GM12878 (cell line): ENCODE data around the gene SMARCD1. TPM values are rescaled to one million over a fixed set of nuclear protein-coding genes. Genes with fewer than 3 reads are reported as not detected.

Source experiments
- CBX3 ChIP-seq: fragments of 200-600 bp; sonication (generic); IDR thresholded peaks from 2 replicates; pipeline ENCODE4 v1.6.1; 2016; ENCODE audit warnings: low read depth, borderline replicate concordance
- CBX5 ChIP-seq: sonication (generic); IDR thresholded peaks from 2 replicates; pipeline ENCODE4 v1.6.1; 2016; ENCODE audit warnings: low read depth, moderate library complexity, mild to moderate bottlenecking, inconsistent platforms
- CHD1 ChIP-seq: IDR thresholded peaks from 2 replicates; pipeline ENCODE4 v1.6.1; 2012; ENCODE audit warnings: low read depth, low read length, improper control_type of control experiment
- CHD2 ChIP-seq: IDR thresholded peaks from 2 replicates; pipeline ENCODE4 v1.6.1; 2011; ENCODE audit warnings: low read depth, low read length, improper control_type of control experiment, borderline replicate concordance
- FOS ChIP-seq: IDR thresholded peaks from 3 replicates; pipeline ENCODE4 v1.6.1; 2011; ENCODE audit warnings: borderline replicate concordance; ENCODE audit not compliant: insufficient read length; ENCODE audit errors: extremely low read depth
- KDM1A ChIP-seq: fragments of 200-600 bp; sonication (generic); IDR thresholded peaks from 2 replicates; pipeline ENCODE4 v1.6.1; 2016; ENCODE audit warnings: borderline replicate concordance
- MYB ChIP-seq: fragments of 150-350 bp; IDR thresholded peaks from 2 replicates; pipeline ENCODE4 v1.6.1; 2014; ENCODE audit warnings: mild to moderate bottlenecking, low read depth, low read length, borderline replicate concordance
- NFYB ChIP-seq: IDR thresholded peaks from 2 replicates; pipeline ENCODE4 v1.6.1; 2011; ENCODE audit warnings: low read depth, mild to moderate bottlenecking, low read length, improper control_type of control experiment, moderate library complexity; ENCODE audit not compliant: insufficient read depth
- NR2C1 ChIP-seq: fragments of 450-650 bp; IDR thresholded peaks from 2 replicates; pipeline ENCODE4 v1.6.1; 2017; ENCODE audit warnings: antibody characterized with exemption, mild to moderate bottlenecking, moderate library complexity
- NR2F1 ChIP-seq: fragments of 450-650 bp; conservative IDR thresholded peaks from 2 replicates; pipeline ENCODE4 v1.6.1; 2017; ENCODE audit warnings: mild to moderate bottlenecking
- PAX5 ChIP-seq: IDR thresholded peaks from 2 replicates; pipeline ENCODE4 v1.6.1; 2011; ENCODE audit warnings: low read depth, low read length, borderline replicate concordance
- PAX8 ChIP-seq: fragments of 450-650 bp; IDR thresholded peaks from 2 replicates; pipeline ENCODE4 v1.6.1; 2017; ENCODE audit warnings: mild to moderate bottlenecking, moderate library complexity
- RAD21 ChIP-seq: IDR thresholded peaks from 2 replicates; pipeline ENCODE4 v1.6.1; 2011; ENCODE audit warnings: mild to moderate bottlenecking, low read depth, low read length, moderate library complexity; ENCODE audit not compliant: insufficient read depth
- RUNX3 ChIP-seq: IDR thresholded peaks from 2 replicates; pipeline ENCODE4 v1.6.1; 2012; ENCODE audit warnings: low read length, inconsistent platforms
- SP1 ChIP-seq: IDR thresholded peaks from one replicate; pipeline ENCODE4 v1.6.1; 2011; ENCODE audit warnings: low read depth, low read length
- SPI1 ChIP-seq: IDR thresholded peaks from 2 replicates; pipeline ENCODE4 v1.6.1; 2011; ENCODE audit warnings: low read depth, mild to moderate bottlenecking, low read length, moderate library complexity, borderline replicate concordance; ENCODE audit not compliant: insufficient read depth
- SREBF2 ChIP-seq: IDR thresholded peaks from 2 replicates; pipeline ENCODE4 v1.6.1; 2012; ENCODE audit warnings: mild to moderate bottlenecking, low read length
- SUPT20H ChIP-seq: IDR thresholded peaks from 2 replicates; pipeline ENCODE4 v1.6.1; 2011; ENCODE audit warnings: low read depth, mild to moderate bottlenecking, low read length, moderate library complexity, borderline replicate concordance; ENCODE audit not compliant: control insufficient read depth
- polyA plus RNA-seq, 11 experiments: library from polyadenylated mRNA; depleted of rRNA in 4 of 11; unstranded in 6 of 11; stranded (reverse) in 5 of 11; fragments of >200 nt; fragmentation: Nextera tagmentation in 4 of 11; fragmentation: Illumina TruSeq in 1 of 11; extraction: Ambion mirVana in 4 of 11; extraction: Trizol in 1 of 11; gene quantifications; 1 replicate in 1 of 11; 2 replicates in 10 of 11; pipeline versions ENCODE4 v1.2.1 to v1.2.3, GENCODE V29; 2011 to 2016; ENCODE audit warnings: inconsistent platforms in 2 of 11, missing spikeins in 2 of 11, low read depth in 1 of 11
- total RNA-seq, 4 experiments: library from RNA; depleted of rRNA in 3 of 4; stranded (reverse); fragments of >200 nt in 3 of 4; fragmentation: Illumina TruSeq in 1 of 4; extraction: Trizol in 1 of 4; gene quantifications; 2 replicates each; pipeline versions ENCODE4 v1.2.1 to v1.2.3, GENCODE V29; 2013 to 2021
- TF ChIP-seq, protein P1 (sequence below): fragments of 150-350 bp; IDR thresholded peaks from 2 replicates; pipeline ENCODE4 v1.6.1; 2014; ENCODE audit warnings: mild to moderate bottlenecking, low read depth, low read length
- TF ChIP-seq, protein P2 (sequence below): IDR thresholded peaks from 2 replicates; pipeline ENCODE4 v1.6.1; 2012; ENCODE audit warnings: low read depth, low read length, improper control_type of control experiment
- TF ChIP-seq, protein P3 (sequence below): IDR thresholded peaks from 2 replicates; pipeline ENCODE4 v1.6.1; 2012; ENCODE audit warnings: improper control_type of control experiment, low read depth, low read length; ENCODE audit not compliant: insufficient replicate concordance
- TF ChIP-seq, protein P4 (sequence below): fragments of 450-650 bp; IDR thresholded peaks from 2 replicates; pipeline ENCODE4 v1.6.1; 2016; ENCODE audit warnings: mild to moderate bottlenecking

SMARCD1 gene
- total and polyA plus RNA-seq, 10 of the 15 experiments (the other 5 are each of a cell fraction or from before 2014, with no cell fraction given): 1.4 to 92.4 (median 58.9) TPM

DNA sequence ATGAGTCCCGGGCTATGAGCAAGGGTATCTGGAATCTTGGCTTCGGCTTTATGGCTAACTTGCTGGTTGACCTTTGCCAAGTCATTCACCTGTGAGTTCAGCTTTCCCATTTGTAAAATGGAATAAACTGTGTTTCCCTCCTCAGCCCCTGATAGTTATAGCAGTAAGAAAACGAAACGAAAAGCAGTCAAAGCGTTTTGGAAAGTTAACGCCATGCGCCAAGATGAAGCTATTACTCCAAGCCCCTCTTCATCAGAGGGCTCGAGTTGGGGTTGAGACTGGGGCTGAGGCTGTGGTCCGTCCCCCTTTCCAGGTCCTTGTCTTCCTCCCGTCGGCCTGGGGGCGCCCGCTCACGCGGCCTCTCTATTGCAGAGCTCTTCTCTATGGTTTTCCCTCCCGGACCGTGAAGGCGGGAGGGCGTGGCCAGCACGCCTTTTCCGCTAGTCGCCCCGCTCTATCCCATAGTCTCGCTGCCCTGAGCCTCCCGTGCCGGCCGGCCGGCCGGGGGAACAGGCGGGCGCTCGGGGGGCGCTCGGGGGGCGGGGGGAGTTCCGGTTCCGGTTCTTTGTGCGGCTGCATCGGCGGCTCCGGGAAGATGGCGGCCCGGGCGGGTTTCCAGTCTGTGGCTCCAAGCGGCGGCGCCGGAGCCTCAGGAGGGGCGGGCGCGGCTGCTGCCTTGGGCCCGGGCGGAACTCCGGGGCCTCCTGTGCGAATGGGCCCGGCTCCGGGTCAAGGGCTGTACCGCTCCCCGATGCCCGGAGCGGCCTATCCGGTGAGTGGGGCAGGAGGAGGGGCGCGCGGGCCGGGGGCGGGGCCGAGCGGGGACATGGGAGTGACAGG is at the start of gene SMARCD1 (continued):
- TF ChIP-seq PAX8: no peak
- no peak for TF ChIP-seq NFYB
- no peak for TF ChIP-seq SPI1
- TF ChIP-seq PAX5: no peak
- no peak for TF ChIP-seq CHD2
- no peak for TF ChIP-seq FOS
- TF ChIP-seq SP1: no peak
- TF ChIP-seq SUPT20H: no peak
- TF ChIP-seq, protein P1, sequence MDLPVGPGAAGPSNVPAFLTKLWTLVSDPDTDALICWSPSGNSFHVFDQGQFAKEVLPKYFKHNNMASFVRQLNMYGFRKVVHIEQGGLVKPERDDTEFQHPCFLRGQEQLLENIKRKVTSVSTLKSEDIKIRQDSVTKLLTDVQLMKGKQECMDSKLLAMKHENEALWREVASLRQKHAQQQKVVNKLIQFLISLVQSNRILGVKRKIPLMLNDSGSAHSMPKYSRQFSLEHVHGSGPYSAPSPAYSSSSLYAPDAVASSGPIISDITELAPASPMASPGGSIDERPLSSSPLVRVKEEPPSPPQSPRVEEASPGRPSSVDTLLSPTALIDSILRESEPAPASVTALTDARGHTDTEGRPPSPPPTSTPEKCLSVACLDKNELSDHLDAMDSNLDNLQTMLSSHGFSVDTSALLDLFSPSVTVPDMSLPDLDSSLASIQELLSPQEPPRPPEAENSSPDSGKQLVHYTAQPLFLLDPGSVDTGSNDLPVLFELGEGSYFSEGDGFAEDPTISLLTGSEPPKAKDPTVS: no peak; the same call in 1 of the 2 replicates
- TF ChIP-seq, protein P2, sequence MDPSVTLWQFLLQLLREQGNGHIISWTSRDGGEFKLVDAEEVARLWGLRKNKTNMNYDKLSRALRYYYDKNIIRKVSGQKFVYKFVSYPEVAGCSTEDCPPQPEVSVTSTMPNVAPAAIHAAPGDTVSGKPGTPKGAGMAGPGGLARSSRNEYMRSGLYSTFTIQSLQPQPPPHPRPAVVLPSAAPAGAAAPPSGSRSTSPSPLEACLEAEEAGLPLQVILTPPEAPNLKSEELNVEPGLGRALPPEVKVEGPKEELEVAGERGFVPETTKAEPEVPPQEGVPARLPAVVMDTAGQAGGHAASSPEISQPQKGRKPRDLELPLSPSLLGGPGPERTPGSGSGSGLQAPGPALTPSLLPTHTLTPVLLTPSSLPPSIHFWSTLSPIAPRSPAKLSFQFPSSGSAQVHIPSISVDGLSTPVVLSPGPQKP: peak; percentile 52
- no peak for TF ChIP-seq CBX3
- no peak for TF ChIP-seq CBX5
- no peak for TF ChIP-seq KDM1A
- TF ChIP-seq NR2F1: no peak; the same call in none of the 2 replicates
- TF ChIP-seq NR2C1: peak; percentile 42; the same call in 1 of the 2 replicates
- TF ChIP-seq RAD21: no peak
- peak; percentile 66 for TF ChIP-seq RUNX3
- TF ChIP-seq, protein P3, sequence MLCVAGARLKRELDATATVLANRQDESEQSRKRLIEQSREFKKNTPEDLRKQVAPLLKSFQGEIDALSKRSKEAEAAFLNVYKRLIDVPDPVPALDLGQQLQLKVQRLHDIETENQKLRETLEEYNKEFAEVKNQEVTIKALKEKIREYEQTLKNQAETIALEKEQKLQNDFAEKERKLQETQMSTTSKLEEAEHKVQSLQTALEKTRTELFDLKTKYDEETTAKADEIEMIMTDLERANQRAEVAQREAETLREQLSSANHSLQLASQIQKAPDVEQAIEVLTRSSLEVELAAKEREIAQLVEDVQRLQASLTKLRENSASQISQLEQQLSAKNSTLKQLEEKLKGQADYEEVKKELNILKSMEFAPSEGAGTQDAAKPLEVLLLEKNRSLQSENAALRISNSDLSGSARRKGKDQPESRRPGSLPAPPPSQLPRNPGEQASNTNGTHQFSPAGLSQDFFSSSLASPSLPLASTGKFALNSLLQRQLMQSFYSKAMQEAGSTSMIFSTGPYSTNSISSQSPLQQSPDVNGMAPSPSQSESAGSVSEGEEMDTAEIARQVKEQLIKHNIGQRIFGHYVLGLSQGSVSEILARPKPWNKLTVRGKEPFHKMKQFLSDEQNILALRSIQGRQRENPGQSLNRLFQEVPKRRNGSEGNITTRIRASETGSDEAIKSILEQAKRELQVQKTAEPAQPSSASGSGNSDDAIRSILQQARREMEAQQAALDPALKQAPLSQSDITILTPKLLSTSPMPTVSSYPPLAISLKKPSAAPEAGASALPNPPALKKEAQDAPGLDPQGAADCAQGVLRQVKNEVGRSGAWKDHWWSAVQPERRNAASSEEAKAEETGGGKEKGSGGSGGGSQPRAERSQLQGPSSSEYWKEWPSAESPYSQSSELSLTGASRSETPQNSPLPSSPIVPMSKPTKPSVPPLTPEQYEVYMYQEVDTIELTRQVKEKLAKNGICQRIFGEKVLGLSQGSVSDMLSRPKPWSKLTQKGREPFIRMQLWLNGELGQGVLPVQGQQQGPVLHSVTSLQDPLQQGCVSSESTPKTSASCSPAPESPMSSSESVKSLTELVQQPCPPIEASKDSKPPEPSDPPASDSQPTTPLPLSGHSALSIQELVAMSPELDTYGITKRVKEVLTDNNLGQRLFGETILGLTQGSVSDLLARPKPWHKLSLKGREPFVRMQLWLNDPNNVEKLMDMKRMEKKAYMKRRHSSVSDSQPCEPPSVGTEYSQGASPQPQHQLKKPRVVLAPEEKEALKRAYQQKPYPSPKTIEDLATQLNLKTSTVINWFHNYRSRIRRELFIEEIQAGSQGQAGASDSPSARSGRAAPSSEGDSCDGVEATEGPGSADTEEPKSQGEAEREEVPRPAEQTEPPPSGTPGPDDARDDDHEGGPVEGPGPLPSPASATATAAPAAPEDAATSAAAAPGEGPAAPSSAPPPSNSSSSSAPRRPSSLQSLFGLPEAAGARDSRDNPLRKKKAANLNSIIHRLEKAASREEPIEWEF: no peak
- TF ChIP-seq CHD1: no peak
- TF ChIP-seq, protein P4, sequence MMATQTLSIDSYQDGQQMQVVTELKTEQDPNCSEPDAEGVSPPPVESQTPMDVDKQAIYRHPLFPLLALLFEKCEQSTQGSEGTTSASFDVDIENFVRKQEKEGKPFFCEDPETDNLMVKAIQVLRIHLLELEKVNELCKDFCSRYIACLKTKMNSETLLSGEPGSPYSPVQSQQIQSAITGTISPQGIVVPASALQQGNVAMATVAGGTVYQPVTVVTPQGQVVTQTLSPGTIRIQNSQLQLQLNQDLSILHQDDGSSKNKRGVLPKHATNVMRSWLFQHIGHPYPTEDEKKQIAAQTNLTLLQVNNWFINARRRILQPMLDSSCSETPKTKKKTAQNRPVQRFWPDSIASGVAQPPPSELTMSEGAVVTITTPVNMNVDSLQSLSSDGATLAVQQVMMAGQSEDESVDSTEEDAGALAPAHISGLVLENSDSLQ: 0 out of 2 replicates have a peak, but pooled peaks have one; percentile 45
- TF ChIP-seq SREBF2: no peak
- no peak for TF ChIP-seq MYB
